Loucy (cell line): Measurements from ENCODE around the gene BPIFB4.

Experiments
- H2AFZ ChIP-seq: fragments of 200-600 bp; sonication (generic); 2 replicates; pipeline ENCODE4 v1.6.0; 2016; ENCODE audit warnings: antibody characterized with exemption, mild to moderate bottlenecking, low read length, moderate library complexity
- H3F3A ChIP-seq: fragments of 200-600 bp; 2 replicates; pipeline ENCODE4 v1.6.0; 2016; ENCODE audit warnings: antibody characterized with exemption, low read depth, mild to moderate bottlenecking
- H3K27me3 ChIP-seq: fragments of 200-600 bp; sonication (generic); 2 replicates; pipeline ENCODE4 v1.6.1; 2014; ENCODE audit warnings: low read length, mild to moderate bottlenecking; ENCODE audit not compliant: insufficient read depth, poor library complexity, severe bottlenecking
- H3K36me3 ChIP-seq: fragments of 200-600 bp; sonication (generic); 2 replicates; pipeline ENCODE4 v1.6.1; 2016; ENCODE audit warnings: low read length; ENCODE audit not compliant: insufficient read depth
- H3K4me1 ChIP-seq: fragments of 200-600 bp; sonication (generic); 2 replicates; pipeline ENCODE4 v1.5.1; 2014; ENCODE audit warnings: low read length, mild to moderate bottlenecking; ENCODE audit not compliant: insufficient read depth, poor library complexity, severe bottlenecking
- H3K4me2 ChIP-seq: fragments of 200-600 bp; sonication (generic); 2 replicates; pipeline ENCODE4 v1.6.0; 2014; ENCODE audit warnings: antibody characterized with exemption, low read length, low read depth, mild to moderate bottlenecking; ENCODE audit not compliant: poor library complexity, severe bottlenecking
- H3K4me3 ChIP-seq: fragments of 200-600 bp; sonication (generic); 2 replicates; pipeline ENCODE4 v1.5.1; 2014; ENCODE audit warnings: low read length, mild to moderate bottlenecking, mixed read lengths; ENCODE audit not compliant: poor library complexity, severe bottlenecking
- H3K79me2 ChIP-seq: fragments of 200-600 bp; sonication (generic); 2 replicates; pipeline ENCODE4 v1.6.1; 2014; ENCODE audit warnings: low read length; ENCODE audit not compliant: insufficient read depth
- H3K9ac ChIP-seq: fragments of 200-600 bp; sonication (generic); 2 replicates; pipeline ENCODE4 v1.6.0; 2014; ENCODE audit warnings: mild to moderate bottlenecking, low read depth, low read length, moderate library complexity; ENCODE audit not compliant: poor library complexity, severe bottlenecking
- H3K9me2 ChIP-seq: fragments of 200-600 bp; sonication (generic); replicated peaks from 2 replicates; pipeline ENCODE4 v1.6.1; 2016; ENCODE audit warnings: low read depth, low read length, mixed read lengths
- H3K9me3 ChIP-seq: fragments of 200-600 bp; sonication (generic); 2 replicates; pipeline ENCODE4 v1.6.1; 2014; ENCODE audit warnings: mild to moderate bottlenecking, antibody characterized with exemption, low read length, low read depth; ENCODE audit not compliant: insufficient read depth
- H4K20me1 ChIP-seq: fragments of 200-600 bp; sonication (generic); 2 replicates; pipeline ENCODE4 v1.6.0; 2014; ENCODE audit warnings: antibody characterized with exemption, low read length, mild to moderate bottlenecking; ENCODE audit not compliant: insufficient read depth, poor library complexity, severe bottlenecking
- CTCF ChIP-seq: fragments of 200-600 bp; sonication (generic); conservative IDR thresholded peaks from 2 replicates; pipeline ENCODE4 v1.5.1; 2014; ENCODE audit warnings: mild to moderate bottlenecking, antibody characterized with exemption, low read length
- EZH2phosphoT487 ChIP-seq: fragments of 200-600 bp; IDR thresholded peaks from 2 replicates; pipeline ENCODE4 v1.6.1; 2018; ENCODE audit warnings: antibody characterized with exemption, mild to moderate bottlenecking, moderate library complexity, borderline replicate concordance

Gene BPIFB4

GRCh38 chr20:33081411-33082154 is 2.1 kb downstream of the BPIFB4 start:
- no peaks in the 10 kb centered on the region for H3K9me3 ChIP-seq
- H3K4me2 ChIP-seq: no peak overlapping the region
- TF ChIP-seq EZH2phosphoT487 (no peak), CTCF (no peak)
- no peaks in the 10 kb centered on the region for H3K79me2 ChIP-seq
- no peaks in the 10 kb centered on the region for H4K20me1 ChIP-seq
- no peak overlapping the region for H2AFZ ChIP-seq
- no peaks in the 10 kb centered on the region for H3K9me2 ChIP-seq
- no peak overlapping the region for H3K9ac ChIP-seq
- no peaks in the 10 kb centered on the region for H3K4me1 ChIP-seq
- H3K27me3 ChIP-seq: no peaks in the 10 kb centered on the region
- H3F3A ChIP-seq: no peaks in the 10 kb centered on the region
- no peaks in the 10 kb centered on the region for H3K36me3 ChIP-seq
- no peak overlapping the region for H3K4me3 ChIP-seq

GRCh38 chr20:33082546-33082945 is 3.1 kb downstream of the BPIFB4 start:
- H4K20me1 ChIP-seq: no peaks in the 10 kb centered on the region
- no peak for TF ChIP-seq EZH2phosphoT487
- TF ChIP-seq CTCF: no peak
- H3K9ac ChIP-seq: no peak overlapping the region
- H3K36me3 ChIP-seq: no peaks in the 10 kb centered on the region
- H3K9me3 ChIP-seq: no peaks in the 10 kb centered on the region
- H3K4me1 ChIP-seq: no peaks in the 10 kb centered on the region
- H3K27me3 ChIP-seq: no peaks in the 10 kb centered on the region
- H3K4me3 ChIP-seq: no peak overlapping the region
- no peak overlapping the region for H3K4me2 ChIP-seq
- no peaks in the 10 kb centered on the region for H3F3A ChIP-seq
- no peaks in the 10 kb centered on the region for H3K79me2 ChIP-seq
- no peaks in the 10 kb centered on the region for H3K9me2 ChIP-seq
- H2AFZ ChIP-seq: no peak overlapping the region

GRCh38 chr20:33083544-33084340 is 4.3 kb downstream of the BPIFB4 start:
- no peaks in the 10 kb centered on the region for H3K27me3 ChIP-seq
- TF ChIP-seq CTCF (no peak), EZH2phosphoT487 (no peak)
- H3F3A ChIP-seq: no peaks in the 10 kb centered on the region
- no peak overlapping the region for H2AFZ ChIP-seq
- no peaks in the 10 kb centered on the region for H3K9me2 ChIP-seq
- H3K36me3 ChIP-seq: no peaks in the 10 kb centered on the region
- H4K20me1 ChIP-seq: no peaks in the 10 kb centered on the region
- no peaks in the 10 kb centered on the region for H3K79me2 ChIP-seq
- no peaks in the 10 kb centered on the region for H3K4me1 ChIP-seq
- no peaks in the 10 kb centered on the region for H3K9me3 ChIP-seq
- H3K9ac ChIP-seq: no peak overlapping the region
- no peak overlapping the region for H3K4me3 ChIP-seq
- H3K4me2 ChIP-seq: no peak overlapping the region
